HG03342 (cell line): ENCODE measurements around the gene ZNF385D.
"Not testable (repeated sequence)": the region's sequence is repeated elsewhere in the genome, so short reads cannot be mapped to it uniquely, and the experiment has no call there.

Experiments
- ATAC-seq: cut with Tn5 transposase; IDR thresholded peaks from one replicate; pipeline ENCODE4 v1.9.1; 2021; ENCODE audit warnings: mild to moderate bottlenecking, moderate library complexity; ENCODE audit not compliant: unreplicated experiment

ZNF385D gene

DNA sequence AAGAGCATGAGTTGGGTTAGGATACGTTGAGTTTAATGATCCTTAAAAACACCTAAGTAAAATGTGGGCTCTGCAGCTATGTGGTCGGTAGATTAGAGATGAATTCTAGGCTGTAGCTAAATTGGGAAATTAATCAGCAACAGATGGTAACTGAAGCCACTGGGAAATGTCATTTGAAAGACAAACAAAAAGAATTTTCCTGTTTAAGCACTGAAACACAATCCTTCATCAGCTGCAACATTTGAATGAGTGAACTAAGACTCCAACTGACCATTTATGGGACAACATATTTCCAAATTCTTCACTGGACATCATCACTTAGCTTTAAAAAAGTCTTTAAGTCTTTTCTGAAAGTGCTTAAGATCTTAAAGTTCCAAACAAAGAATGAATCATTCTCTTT, 226.9 kb downstream of the ZNF385D start:
- no peak for ATAC-seq

DNA sequence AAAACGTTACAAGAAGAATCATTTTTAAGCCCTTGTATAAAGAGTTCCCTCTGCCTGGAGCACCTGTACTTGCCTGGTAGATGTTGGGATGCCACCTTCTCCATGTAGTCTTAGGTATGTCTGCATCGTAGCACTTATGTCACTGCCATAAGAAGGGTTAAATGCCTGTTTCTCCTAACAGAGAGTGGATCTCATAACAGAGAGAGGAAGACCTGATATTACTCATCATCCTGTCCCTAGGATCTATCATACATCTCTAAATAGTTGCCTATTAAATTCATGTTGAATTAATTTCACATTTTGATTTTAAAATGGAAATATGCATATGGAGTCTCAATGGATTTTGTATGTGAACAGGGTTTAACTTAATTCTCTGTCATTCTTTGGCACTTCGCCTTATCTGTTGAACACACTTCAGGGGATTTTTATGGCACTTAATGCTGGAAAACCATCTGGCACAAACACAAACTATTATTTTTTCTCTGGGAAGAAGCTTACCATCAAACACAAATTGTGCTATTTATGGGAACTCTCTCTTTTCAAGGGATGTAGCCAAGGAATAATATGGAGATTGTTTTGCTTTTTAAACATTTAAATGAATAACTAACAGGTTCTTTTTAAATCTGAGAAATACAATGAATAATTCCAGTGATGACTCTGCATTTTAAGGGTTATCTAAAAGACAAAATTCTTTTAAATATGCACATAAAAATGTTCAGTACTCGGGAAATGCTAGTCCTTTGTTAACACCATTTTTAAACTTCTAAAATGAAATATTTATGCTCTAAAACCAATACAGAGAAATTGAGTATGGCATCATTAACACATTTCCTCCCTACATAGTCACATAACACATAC, 230.7 kb downstream of the ZNF385D start:
- ATAC-seq = no peak

DNA sequence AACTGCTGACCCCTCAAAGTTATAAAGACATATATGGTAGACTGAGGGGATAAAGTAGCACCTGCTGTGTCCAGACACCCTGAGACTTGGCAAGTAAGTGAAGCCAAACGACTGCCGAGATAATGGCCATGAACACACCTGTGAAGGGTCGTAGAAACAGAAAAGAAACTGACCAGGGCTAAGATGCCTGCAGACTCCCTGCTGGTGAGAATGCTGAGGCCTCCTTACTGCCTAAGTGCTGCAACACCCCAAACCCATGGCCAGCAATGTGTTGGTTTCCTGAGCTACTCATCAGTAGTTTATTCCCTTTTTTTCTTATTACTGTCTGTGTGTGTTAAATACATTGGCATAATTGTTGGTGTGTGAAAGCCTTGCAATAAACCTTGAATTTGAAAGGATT, 233.8 kb downstream of the ZNF385D start:
- ATAC-seq = no peak

DNA sequence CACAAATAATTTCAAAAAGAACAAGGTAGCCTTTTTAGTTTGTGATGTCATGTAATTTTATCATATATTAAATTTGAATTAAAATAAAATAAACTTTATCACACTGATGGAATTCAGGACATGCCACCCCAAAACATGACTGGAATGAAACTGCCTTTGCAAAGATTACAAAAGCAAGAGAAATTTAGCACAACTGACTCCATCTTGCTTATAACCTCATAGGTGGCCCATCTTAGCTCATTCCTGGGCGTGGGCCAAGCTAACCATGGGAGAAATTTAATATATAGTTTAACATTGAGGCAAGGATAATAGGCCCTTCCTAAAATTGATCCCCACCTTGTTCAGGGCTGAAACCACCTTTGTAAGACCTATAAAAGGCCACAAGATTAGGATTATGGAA, 235.6 kb downstream of the ZNF385D start:
- ATAC-seq = no peak

DNA sequence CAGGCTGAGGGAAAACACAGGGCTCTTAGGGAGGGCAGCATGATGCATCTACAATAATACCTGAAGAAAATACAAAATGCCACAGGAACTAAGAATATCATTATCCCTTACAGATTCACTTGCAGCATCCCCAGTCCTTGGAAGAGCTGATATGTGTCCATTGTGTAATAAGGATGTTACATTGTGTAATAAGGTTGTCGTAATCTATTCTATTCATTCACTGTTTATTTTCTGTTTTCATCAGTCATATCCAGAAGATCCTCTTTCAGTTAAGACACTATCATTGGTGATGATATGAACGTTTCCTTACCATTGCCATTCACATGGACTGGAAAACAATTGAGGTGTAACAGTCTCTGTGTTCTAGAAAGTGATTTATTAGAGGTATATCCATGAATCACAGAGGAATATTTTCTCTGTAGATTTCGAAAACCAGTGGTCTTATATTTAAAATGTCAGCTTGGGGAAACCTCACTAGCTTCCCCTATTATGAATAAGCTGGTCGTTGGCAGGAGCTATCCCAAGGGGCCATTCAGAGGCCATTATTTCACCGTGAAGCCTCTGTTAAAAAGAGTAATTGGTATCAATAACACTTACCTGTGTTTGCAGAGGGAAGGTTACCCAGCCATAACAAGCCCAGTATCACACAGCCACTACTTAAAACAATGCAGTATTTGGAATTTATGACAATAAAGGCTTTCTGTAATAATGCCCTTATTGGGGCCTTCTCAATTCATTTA, 241.1 kb downstream of the ZNF385D start:
- ATAC-seq = no peak

DNA sequence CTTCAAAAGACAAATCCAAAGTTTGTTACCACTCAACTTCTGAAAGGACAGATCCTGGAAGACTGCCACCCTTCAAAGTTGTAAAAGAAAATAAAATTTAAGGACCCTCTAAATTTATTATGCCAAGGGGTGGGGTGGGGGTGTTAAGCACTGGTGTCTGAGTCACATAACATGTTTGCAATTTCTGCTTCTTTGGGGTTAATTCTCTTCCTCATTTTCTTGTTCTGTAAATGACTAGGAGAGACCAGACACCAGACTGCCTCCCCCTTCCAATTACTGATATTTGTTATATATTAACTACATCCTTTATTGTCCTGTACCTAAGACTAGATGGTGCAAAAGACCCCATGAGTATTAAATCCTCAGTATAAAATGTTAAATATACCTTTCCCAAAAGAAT, 242.8 kb downstream of the ZNF385D start:
- ATAC-seq = no peak

DNA sequence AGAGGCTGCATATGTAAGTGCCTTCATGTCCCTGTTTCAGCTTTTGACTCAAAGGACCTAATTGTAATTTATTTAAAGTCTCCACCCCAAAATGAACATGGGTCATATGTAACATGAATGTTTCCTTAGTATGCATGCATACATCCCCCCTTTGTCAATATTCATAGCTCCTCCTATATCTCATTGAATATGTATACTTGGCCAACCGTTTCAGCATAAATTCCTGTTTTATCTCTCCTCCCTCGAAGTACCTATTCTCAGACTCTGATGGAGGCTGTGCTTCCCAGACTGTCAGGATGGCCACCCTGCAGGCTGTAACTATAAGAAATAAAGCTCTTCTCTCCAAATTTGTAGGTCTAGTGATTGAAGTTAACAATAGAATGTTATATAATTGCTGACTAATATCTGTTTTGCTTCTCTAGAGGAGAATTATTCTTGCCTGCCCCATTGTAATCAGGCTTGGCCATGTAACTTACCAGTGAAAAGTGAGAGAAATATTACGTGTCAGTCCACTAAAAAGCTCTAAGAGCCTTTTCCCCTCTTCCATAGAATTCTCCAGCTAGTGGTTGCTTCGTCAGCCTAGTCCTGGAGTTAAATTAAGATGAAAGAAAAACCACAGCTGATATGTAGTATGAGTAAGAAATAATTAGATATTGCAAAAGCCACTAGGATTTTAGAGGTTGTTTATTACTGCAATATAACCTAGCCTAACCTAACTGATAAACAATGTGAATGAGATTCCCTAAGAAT, 245.1 kb downstream of the ZNF385D start:
- ATAC-seq = no peak

DNA sequence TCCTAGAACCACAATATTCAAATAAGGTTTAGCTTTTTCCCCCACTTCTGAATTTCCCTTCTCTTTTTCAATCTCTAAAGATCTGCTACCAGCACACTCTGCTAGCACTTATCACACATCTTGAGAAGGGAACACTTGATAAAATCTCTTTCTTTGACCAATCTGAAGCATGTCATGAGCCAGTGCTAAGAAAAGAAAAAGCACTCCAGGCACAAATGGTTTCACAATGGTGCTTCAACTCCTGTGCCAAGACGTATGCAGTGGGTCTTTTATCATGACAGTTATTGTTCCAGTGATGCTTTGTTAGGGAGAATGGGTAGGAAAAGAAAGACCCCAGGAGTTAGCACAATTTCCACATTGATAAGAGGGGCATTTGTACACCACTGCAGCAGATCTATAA, 248.4 kb downstream of the ZNF385D start:
- ATAC-seq = no peak

DNA sequence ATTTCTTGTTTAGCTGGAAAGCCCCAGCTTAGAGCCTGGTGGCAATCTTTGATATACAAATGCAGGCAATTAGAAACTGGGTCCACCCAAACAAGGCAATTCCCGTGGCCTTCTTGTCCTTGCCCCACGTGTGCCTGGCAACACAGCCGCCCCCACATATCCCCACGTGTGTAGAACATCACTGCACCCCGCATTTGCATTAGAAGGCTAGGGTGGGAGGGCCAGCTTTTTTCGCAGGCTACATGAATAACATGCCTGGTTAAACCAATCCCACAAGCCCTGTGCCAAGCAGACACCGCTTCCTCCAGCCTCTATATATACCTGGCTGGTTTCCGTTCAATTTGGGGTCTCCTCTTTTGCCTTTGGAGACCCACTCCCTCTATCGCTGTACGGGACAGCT, 250.2 kb downstream of the ZNF385D start:
- ATAC-seq = no peak

DNA sequence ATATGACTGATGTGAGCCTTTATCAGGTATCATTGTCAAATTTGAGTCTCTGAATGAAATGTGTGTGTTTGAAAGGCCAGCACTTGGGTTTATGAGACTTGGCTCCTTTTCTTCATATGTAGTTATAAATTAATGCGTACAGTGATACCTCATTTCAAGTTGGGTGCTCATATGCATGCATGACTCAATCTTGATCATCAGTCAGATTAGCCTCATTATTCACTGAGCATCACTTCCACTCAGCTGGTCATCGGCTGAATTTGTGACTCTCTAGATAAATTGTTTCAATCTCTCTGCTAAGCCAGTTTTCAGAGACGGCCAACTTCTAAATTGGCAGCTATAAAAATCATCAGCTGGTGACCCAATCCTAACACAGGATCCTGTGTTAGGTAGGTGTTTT, 260.3 kb downstream of the ZNF385D start:
- not testable (repeated sequence) for ATAC-seq

DNA sequence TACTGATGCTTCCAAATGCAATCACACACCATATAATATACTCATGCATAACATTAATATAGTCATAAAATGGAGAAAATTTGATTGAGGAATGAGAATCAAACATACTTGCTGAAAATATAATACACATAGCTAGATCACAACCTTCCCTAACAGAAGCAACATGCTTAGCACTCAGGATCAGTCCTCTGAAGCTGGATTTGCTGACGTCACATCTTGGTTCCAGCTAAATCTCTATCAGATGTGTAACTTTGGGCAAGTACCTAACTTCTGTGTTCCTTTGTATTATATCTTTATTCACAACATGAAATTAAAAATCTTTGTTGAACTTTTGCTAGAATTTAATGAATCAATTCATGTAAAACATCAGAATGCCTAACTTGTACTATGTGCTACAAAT, 263.5 kb downstream of the ZNF385D start:
- no peak for ATAC-seq

DNA sequence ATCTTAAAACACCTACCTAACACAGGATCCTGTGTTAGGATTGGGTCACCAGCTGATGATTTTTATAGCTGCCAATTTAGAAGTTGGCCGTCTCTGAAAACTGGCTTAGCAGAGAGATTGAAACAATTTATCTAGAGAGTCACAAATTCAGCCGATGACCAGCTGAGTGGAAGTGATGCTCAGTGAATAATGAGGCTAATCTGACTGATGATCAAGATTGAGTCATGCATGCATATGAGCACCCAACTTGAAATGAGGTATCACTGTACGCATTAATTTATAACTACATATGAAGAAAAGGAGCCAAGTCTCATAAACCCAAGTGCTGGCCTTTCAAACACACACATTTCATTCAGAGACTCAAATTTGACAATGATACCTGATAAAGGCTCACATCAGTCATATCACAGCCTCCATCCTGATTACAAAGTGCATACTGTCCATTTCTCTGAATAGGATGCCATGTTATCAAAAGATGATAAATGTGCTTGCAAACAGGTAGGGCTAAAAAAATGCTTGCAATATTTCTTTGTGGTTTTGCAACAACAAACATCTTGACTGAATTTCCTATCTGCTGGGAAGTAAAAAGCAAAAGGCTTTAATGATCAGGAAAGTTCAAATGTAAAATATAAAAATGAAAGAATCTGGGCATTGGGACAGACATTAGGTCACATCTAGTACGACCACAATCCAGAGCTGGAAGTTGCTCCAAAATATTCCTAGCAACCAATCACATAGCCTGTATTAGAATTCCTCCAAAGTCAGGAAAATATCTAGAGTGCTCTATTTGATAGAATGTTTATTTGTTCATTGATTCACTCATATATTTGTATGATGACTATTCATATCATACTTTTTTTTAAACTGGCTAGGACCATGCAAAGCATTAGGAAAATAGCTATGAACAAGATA, 264.7 kb downstream of the ZNF385D start:
- ATAC-seq = not testable (repeated sequence)

DNA sequence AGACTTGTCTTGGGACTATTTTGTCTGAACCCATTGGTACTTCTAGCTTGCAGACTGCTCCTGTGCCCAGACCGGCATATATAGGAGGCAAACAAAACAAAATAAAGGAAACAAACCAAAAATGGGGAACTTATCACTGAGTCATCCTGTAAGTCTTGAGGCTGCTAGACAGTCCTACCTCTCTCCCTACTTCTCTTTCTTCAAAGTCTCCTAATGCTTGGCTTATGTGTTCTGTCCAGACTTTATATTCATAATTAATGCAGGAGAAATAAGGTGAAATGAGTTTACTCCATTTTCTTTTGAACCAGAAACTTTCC, 266.2 kb downstream of the ZNF385D start:
- peak; percentile 17 for ATAC-seq

DNA sequence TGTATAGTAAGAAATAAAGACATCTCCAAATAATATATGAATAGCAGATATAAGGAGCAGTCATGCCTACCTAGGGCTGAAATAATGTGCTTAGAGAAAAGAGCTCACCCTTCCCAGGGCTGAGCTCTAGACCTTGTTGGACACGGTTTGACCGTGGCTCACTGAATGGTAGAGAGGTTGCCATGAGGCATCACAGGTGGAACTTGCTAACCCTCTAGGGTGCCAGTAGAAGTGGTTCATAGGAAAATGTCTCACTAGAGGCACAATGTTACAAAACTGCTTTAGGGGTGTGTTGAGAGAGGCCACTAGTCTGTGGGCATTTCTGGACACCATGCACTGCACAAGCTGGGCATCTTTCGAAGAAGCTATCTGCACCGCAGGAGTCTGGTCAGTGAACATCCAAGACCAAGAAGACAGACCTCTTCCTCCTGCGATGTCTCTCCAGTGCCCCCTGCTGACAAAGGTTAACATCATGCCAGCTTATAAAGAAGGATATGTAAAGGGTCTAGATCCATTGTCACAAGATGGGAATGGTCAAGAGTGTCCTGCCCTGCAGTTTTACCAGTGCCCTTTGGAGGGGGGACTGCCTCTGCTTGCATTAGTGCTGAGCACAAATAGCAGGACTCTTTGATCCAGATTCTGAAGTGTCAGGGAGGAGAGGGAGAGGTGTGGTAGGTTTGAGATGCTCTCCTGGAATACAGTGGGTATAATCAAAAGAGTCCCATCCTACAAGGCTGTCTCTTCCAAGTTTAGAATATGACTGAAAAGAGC, 266.8 kb downstream of the ZNF385D start:
- ATAC-seq = peak; percentile 86

DNA sequence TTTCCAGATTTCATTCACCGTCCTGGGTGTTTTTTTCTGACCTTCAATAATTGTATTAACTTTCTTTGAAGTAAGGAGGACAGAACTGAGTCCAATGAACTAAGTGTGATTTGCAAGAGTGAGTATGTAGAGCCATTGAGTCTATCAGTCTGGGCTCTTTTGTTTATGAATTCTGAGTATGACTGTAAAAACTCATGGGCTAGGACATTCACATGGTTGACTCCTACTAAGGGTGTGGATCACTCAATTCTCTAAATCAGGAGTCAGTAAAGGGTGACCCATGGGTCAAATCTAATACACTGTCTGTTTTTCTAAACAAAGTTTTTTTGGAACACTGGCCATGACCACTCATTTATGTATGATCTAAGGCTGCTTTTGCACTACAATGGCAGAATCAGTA, 269.0 kb downstream of the ZNF385D start:
- no peak for ATAC-seq

DNA sequence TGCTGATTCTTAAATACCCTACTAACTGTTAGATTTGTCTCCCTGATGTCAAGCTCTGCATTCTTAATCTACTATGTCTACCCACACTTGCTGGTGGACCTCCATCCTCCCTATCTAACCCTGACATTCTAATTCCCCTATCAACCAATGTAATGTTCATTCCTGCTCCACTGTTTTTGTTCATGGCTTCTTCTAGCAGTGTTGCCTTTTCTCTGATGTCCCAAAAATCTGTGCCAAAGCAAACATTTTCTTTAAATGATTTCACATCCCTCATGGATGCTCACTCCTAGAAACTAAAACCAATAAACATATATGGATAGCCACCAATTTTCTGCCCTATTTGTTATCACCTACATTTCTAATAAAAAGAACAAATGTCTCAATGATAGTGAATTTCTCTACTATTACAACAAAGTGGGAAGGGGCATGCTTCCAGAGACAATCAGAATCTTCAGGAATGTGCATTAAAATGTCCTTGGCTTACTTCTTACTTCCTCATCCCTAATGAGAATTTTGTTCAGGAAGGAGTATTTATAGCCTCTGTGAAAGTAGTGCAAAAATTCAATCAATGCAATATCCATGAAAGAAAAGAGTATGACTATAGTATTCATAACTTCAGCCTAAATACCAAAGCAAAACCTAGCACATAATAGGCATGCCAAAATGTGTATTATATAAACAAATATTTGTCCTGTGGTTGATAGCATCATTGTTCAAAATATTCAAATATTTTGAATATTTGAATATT, 273.3 kb downstream of the ZNF385D start:
- no peak for ATAC-seq

DNA sequence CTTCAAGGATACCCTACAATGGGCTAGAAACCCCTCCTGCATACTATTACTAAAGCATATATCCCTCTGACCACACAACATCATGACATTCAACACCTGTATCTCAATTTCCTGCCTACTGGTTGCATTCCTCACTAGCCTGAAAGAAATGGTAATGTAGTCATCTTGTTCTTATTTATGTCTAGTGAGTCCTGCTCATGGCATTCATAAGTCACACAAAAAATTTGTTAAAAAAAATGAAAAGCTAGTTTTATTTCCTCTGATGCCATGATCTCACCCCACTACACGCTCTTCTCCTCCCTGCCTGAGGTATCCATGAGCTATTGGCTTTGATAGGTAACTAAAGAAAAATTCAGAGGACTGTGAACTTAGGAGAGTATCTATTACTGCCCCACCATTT, 284.5 kb downstream of the ZNF385D start:
- no peak for ATAC-seq

DNA sequence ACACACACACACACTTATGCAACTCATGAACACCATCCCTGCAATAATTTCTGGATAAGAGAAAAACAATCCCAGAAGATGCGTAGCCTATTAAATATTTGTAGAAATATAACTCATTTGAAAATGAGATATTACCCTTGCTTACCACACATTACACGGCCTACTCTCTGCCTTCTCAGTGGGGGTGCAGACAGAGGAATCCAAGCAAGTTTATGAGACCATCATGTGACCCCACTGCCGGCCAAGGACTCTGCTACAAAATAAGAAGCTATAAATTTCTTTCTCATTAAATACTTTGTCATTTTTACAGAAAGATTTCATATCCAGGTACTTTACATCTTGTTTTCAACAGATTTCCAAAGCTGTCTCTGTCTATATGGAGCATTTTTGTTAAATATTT, 286.3 kb downstream of the ZNF385D start:
- ATAC-seq = no peak

DNA sequence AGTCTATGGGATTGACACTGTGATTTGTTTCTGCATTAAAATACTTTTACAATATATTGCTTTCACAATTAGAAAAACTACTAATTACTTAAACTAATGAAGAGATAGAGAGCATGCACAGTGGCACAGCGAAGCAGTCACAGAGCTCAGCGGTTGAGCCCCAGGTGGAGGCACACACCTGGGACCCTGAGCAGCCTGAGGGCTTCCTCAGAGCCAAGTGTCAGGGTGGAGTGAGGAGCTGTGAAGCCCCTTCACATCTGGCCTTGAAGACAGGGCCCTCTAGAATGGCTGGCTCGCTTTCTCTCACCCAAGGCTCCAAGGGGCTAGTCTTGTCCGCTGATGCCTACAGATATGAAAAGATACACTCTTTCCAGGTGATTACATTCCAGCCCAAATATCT, 287.7 kb downstream of the ZNF385D start:
- no peak for ATAC-seq
